ENCODE measurements around the gene PYROXD2. TPM values are rescaled to one million over a fixed set of nuclear protein-coding genes. Genes with fewer than 3 reads are reported as not detected.

Gene PYROXD2
- total RNA-seq, 1 donor from 2014 or later = 7.3 TPM

DNA sequence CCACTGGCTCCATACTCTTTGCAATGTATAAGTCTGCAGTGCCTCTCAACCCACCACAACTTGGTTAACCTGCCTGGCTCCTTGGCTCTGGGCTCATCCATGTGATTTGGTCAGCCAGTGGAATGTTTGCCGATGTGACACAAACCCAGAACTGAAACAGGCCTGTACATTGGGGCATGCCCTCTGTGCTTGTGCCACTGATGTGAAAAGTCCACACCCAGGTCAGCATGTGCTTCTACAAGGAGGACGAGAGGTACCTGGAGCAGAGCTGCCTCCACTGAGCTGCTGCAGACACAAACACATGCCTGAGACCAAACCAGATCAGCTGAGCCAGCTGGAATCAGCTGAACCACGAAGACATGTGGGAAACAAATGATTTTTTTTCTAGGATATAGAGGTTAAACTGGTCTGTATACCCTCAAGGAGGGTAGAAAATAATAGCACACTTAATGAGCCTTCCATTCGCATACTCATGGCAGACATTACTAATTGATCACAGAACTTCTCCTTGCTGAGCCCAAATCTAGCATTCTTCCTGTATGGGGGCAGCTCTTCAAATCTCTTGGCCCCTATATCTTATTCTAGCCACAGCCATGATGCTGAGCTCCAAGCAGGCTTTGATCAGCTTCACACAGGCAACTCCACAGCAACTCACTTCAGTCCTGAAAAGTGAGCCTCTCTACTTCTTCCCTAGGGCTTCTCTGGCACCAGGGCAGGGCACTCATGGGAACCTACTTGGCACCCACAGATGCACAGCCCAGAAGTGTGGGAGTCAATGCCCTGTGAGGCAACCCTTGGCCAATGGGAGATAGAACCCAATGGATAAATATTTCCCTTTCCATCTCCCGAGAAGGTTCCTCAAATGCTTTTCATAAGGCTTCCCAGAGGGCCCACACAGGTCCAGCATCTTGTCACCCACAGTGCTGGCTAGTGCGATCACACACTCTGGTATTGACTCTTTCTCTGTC, 18.6 kb downstream of the PYROXD2 start:
- DNase-seq (ENCODE audit: low read depth) = no peak

DNA sequence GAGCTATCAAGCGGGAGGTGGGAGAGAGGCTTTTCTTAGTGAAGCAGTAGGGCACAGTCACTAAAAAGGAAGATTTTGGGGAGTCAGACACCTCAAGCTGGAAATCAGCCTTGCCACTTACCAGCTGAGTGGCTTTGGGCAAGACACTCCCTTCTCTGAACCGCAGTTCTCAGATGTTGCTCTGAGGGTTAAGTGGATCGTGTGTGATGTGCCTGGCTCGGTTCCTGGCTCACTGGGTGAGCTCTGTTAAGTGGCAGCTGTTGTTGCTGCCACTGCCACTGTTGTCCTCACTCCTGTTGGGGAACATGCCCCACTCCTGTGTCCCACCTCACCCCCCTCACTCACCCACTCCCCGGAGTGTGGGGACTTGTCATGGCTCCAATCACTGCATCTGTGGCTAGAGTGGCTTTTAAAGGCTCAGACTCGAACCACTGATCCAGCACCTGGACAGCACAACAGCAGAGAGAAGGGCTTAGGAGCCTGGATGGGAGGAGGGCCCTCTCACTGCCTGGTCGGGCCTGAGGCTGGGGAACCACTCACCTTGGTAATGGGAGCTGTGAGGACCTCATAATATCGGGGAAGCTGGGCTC, 20.0 kb downstream of the PYROXD2 start:
- peak; percentile 64 for DNase-seq (ENCODE audit: low read depth)

DNA sequence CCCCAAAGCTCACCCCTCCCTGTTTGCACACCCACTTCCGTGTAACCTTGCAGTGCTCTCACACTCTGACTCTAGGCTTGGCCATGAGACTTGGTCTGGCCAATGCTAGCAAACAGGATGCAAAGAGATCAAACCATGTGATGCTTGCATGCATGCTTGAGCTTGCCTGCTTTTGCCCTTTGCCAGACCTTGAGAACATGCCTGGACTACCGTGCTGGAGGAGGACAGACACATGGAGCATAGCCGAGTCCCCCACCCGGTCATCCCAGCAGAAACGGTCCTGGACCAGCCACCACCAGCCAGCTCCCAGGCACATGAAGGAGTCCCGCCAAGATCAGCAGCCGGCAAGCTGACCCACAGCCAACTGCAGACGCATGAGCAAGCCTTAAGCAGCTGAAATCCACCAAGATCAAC, 23.4 kb downstream of the PYROXD2 start:
- no peak for DNase-seq (ENCODE audit: low read depth)

DNA sequence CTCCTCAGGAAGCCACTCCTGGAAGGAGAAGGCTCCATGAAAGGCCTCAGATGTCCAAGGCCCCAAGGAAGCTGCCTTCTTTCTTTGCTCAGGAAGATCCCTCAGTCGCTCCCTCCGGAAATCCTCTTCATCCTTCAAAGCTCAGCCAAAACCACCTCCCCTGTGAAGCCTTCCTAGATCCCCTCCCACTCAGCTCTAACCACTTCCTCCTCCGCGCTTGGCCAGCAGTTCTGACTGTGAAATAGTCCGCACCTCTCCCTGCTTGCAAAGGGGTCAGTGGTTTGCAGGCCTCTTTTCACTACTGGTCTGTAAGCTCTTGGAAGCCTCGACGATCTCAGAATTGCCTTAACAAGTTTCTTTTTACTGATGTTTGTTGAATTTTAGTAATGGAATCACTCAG, 23.9 kb downstream of the PYROXD2 start:
- no peak for DNase-seq (ENCODE audit: low read depth)

DNA sequence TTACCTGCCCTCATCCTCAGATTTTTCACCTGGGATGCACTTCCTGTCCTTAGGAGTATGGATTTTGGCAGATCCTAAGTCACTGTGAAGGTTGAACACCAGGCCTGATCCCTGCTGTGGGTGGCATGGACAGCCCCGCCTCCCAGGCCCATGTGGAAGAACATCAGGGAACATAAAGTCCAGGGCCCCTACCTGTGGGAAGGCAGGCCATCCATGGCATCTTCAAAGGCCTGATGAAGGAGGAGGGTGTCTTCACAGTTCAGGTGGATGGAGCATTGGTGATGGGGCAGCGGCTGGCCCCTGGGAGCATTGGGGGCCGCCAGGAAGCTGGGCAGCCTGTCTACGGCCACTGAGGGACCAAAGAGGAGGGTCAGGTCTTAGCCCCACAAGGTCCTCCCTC, 24.6 kb downstream of the PYROXD2 start:
- no peak for DNase-seq (ENCODE audit: low read depth)

DNA sequence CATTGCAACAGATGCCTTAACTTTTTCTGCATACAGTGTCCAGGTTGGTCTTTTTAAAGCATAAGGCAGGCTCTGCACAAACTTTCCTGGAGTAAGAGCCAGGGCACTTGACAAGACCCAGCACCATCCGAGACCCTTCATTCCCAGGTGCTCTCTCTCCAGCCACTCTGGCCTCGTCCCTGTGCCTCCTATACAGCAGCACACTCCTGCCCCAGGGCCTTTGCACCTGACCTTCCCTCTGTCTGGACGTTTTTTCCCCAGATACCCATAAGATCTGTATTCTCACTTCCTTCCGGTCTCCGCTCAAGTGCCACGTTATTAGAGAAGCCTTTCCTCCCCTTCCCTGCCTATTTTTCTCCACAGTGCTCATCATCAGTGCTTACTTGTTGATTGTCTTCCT, 25.6 kb downstream of the PYROXD2 start:
- DNase-seq (ENCODE audit: low read depth) = no peak

DNA sequence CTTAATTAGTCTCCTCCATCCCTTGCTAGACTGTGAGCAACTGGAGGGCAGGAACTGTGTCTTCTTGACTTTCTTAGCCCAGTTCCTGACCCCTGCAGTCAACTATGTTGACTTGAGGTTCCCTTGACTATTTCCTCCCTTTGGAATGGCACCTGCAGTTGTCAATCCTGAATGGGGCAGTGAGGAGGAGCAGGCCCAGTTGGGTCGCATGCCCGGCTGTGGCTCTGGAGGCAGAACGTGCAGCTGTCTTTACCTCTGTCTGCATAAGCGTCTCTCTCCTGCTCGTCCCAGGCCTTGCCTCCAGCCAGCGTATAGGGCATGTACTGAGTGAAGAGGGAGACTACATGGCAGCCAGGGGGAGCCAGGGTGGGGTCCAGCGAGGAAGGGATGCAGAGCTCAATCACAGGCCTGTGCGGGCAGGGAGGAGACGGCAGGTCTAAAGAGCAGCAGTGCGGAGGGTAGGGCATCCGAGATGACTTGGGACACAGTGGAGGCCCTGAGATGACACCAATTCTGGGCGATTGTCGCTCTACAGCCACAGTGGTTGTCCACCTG, 26.8 kb downstream of the PYROXD2 start:
- DNase-seq (ENCODE audit: low read depth) = peak; percentile 87

DNA sequence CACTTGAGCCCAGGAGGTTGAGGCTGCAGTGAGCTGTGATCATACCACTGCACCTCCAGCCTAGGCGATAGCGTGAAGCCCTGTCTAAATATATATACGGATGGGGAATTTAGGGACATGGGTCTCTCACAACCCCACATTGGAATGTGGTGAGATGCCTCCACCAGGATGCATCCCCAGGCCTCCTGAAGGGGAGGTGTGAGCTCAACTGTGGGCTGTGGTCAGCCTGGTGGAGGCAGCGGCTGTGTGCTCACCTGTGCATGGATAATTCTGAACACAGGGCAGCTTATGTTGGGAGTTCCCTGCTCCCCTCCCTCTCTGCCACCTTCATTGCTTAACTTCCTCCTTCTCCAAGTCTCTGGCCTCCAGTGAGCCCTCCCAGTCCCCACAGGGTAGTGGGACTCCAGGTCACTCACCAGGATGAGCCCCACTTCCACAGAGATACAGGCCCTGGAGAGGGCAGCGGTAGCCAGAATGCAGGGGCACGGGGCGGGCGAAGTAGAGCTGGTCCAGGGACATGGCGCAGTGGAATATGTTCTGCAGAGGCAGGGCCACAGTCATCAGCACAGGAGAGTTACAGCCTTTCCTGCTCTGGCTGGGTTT, 30.4 kb downstream of the PYROXD2 start:
- DNase-seq (ENCODE audit: low read depth) = no peak

DNA sequence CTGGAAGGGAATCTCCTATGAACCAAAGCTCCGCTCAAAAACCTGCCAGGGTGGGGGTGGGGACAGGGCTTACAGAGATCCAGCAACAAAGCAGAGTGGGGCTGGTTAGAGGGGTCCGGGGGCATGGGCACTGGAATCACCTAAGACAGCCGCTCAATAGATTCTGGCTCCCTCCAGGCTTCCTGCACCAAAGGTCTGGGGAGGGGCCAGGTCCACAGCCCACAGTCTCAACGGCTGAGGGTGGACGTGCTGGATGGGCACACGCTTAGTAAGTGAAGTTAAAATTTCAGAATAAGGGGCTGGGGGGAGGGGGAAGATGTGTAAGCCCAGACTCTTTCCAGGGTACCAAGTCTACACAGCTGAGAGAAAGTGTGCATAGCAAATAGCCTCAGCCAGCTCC, 31.1 kb downstream of the PYROXD2 start:
- DNase-seq (ENCODE audit: low read depth) = no peak

DNA sequence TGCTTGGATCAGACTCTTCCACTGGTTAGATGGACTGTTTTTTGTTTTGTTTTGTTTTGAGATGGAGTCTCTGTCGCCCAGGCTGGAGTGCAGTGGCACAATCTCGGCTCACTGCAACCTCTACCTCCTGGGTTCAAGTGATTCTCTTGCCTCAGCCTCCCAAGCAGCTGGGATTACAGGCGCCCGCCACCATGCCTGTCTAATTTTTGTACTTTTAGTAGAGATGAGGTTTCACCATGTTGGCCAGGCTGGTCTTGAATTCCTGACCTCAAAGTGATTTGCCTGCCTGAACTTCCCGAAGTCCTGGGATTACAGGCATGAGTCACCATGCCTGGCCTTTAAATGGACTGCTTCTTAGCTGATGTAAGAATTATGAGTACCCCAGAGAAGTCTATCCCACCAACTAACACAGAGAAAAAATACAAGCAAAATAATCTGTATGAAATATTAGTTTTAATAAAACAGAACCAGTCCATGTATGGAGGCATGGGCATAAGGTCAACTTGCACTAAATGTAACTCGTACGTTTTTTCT, 31.8 kb downstream of the PYROXD2 start:
- peak; percentile 65 for DNase-seq (ENCODE audit: low read depth)

DNA sequence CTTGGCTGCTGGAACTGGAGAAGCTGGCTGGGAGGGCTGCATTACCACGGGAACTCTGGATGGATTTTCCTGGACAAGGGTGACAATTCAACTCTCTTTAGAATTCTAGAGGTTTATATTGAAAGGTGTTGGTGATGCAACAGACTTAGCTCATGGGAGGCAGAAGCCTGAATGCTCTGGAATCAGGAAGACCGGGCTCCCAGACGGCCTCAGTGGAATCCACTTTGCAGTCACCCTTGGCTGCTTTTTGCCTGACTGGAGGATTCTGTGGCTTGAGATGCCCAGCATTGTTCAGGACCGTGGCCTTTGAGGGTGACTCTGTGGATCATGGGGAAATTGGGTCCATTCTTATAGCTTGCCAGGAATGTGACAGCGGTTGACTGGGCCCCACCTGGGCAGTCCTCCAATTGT, 32.3 kb downstream of the PYROXD2 start:
- peak; percentile 47 for DNase-seq (ENCODE audit: low read depth)

DNA sequence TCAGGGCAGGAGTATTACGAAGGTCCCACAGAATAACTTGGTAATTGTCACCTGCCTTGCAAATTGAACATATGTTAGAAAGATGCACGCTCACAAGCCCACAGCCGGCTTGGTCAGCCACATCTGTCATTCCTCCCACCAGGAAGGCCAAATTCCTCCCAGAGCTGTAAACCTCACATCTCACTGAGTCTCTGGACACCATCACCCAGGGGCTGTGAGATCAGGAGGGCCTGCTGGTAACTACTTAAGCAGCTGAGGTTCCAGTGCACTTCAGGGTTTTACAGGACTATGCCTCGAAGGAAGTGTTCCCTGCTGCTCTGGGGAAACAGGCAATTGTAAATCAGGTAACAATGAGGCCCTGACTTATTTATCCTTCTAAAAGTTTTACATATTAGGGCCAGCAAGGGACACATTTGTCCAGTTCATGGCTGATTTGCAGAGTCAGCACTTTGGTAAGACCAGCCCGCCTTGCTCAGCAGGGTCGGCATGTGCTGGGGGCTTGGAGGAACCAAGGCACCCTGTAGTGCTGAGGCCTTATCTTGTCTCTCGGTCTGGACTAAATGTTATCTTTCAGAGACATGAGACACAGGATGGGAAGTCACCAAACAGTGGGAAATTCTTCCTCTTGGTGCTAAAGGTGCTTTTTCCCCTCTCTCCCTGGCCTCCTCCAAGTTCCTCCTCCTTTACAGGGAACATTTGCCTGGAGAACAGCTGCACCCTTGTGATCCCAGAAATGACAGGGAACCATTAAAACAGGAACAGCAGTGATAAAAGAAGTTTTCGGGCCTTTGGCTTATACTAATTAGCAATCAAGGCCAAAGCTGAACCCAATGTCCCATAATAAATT, 34.3 kb downstream of the PYROXD2 start:
- DNase-seq (ENCODE audit: low read depth) = peak; percentile 21

DNA sequence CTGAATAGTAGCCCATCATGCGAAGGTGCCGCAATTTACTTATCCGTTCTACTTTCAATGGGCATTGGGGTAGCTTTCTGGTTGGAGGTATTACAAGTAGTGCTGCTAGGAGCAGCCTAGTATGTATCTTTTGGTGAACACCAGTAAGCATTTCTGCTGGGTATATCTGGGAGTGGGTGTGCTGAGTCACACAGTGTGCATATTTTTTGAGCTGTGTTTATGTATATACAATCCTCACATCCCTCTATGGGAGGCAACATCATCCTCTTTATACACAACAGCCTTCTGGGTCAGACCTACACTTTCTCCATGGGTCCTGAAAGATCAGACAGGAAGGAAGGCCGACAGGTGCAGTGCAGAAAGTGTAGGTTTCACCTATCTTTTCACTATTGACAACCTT, 36.3 kb downstream of the PYROXD2 start:
- no peak for DNase-seq (ENCODE audit: low read depth)

DNA sequence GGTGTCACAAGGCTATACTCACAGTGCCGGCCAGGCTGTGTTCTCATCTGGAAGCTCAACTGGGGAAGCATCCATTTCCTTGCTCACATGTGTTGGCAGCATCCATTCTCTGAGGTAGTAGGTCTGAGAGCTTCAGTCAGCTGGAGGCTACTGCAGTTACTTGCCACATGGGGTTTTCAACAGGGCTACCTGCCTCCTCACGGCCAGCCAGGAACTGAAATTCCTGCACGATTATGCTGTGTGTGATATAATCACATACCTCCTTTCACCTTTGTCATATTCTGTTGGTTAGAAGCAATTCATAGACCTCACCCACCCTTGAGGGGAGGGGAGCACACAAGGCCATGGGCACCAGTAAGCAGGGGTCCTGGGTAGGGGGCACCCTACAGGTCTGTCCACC, 37.4 kb downstream of the PYROXD2 start:
- DNase-seq (ENCODE audit: low read depth) = no peak

DNA sequence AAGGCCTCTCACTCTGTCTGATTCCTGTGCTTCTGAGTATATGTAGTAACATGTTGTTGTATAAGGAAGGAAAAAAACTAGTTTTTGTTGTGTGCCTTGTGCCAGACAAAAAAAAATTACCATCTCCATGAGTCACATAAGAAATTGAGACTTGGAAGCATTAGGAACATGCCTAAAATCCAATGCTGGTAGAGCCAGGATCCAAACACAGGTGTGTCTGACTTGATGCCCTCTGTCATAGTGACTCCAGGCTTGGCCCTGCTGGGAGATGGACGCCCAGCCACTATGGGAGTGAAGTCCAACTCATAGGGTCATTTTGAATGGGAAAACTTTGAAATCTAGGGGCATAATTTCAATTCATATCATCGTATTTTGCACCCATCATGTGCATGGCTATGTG, 38.0 kb downstream of the PYROXD2 start:
- no peak for DNase-seq (ENCODE audit: low read depth)

DNA sequence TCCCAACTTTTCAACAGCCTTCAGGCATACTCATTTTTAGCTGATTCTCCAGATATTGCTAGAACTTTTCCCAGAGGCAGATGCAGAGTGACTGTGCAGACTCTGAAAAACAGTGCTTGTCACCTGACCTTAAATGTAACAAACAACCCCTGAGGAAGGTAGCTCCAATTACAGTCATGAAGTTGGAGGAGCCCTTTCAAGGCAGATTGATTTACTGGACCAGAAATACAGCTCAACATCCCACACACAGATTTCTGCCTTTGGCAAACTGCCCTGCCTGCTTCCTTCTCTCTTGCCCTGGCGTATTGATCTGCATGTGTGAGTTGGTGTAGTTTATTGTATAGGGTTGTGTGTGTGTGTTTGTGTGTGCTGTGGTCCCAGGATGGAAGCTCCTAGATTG, 38.5 kb downstream of the PYROXD2 start:
- DNase-seq (ENCODE audit: low read depth) = no peak

DNA sequence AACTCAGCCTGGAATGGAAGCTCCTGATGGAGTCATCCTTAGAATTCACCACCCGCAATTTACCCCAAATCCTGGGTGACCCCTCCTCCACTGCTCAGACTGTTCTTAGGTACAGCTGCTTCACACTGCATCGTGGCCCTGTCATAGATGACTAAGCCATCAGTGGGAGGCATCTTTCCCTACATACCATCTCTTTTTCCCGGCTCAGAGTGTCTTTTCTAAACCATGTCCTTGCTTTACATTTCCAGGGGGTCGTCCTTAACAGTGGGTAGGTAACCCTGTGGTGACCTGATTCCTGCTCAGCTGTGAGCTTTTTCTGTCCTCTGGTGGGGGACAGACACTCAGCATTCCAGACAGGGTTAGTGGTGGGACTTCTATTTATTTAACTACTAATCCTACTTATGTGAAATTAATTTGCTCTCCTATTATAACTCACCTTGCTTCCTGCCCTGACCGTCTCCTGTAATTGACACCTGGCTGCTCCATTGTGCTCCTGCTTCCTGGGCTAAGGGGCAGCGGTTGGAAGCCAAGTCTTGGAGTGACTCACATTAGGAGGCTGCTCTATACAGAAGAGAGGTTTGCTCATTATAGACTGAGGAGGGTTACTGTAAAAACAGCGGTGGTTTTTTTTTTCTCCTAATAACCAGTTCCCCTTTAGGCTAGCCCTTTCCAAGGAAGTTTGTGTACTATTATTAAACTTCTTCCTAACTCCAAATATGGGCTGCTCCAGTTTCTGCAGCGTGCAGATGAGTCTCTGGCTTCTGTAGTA, 40.6 kb downstream of the PYROXD2 start:
- peak; percentile 56 for DNase-seq (ENCODE audit: low read depth)

DNA sequence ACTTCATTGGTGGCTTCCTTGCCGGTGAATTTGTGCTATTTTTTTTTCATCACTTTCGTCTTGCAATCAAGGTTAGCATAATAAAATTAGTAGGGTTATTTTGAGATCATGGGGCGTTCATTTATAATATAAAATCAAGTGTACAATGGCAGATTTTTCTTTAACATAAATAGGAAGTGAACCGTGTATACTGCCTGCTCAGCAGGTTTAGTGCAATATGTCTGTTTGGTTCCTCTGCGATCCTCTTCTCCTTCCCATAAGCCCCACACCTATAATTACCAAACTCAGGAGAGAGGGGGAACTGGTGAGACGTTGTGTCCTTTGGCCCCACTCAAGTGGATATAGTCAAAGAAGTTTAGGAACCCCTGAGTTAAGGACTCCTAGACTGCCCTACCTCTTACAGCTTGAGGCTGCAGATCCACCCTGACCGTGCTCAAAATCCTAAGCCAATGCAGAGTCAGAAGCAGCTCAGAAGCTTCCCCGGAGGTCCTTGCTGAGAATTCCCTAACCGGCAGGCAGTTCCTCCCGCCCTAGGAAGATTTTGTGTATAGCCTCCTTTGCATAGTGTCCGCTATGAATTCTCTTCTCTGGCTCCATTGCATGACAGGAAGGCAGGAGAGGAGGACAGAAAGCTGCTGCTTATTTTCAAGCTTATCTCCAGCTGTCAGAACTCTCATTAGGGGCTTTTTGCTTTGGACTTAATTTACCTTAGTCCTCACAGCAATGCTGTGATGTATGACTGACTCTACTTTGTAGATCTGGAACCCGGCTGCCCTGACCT, 41.5 kb downstream of the PYROXD2 start:
- DNase-seq (ENCODE audit: low read depth) = no peak

All from myocyte (in vitro differentiated cells).